Stimulated activated CD4-positive, alpha-beta T cell treated with anti-CD3 and anti-CD28 coated beads, Interleukin-2, amount 100 ng/mL, for 24 hours (primary cell): ENCODE data around the gene PTGES3L.
"Not testable (repeated sequence)": the region's sequence is repeated elsewhere in the genome, so short reads cannot be mapped to it uniquely, and the experiment has no call there.

Experiments used
- DNase-seq, 2 donors: peaks; one replicate each; pipeline ENCODE4 v3.0.0-alpha.2; 2020

PTGES3L gene

DNA sequence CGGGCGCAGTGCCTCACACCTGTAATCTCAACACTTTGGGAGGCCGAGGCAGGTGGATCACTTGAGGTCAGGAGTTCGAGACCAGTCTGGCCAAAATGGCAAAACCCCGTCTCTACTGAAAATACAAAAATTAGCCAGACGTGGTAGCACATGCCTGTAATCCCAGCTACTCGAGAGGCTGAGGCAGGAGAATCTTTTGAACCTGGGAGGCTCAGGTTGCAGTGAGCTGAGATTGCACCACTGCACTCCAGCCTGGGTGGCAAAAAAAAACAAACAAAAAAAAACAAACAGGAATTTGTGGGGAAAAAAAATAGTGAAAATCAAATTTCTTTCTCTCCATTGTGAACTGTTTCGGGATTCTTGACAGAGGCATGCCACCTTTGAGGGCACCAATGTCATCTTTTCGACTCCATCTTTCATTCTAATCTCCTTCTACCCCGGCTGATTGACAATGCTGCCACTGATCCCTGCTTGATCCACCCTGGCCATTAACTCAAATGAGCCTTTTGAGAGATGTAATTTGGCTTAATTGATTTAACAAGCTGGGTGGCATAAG, 60.3 kb downstream of the PTGES3L start:
- not testable (repeated sequence) for DNase-seq

DNA sequence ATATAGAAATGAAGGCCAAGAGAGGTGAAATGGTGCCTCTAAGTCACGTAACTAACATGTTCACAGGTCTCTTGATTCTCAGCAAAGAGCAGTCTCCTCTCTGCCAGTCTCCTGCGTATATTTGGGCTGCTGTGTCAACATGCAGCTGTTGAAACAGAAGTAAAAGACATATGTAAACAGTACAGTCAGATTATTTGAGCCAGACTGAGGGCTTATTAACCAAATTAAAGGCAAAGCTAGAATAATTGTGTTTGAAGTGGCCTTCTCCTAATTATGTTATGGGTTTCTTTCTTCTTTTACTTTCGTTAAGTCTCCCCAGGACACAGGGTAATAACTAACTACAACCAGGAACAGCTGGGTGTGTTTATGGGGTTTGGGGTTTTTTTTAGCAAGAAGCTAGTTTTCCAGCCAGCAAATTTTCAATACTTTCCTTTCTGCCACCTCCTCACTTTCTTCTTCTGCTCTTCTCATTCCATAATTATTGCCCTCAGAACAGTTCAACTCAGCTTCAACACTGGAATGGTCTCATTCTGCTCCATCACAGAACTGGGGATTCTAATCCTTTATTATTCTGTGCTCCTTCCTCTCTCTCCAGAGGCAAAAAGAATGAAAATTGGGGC, 60.9 kb downstream of the PTGES3L start:
- no peak for DNase-seq
